Upper lobe of right lung (tissue), 1 donor: ENCODE data around the gene CHRNA10. TPM values are rescaled to one million over a fixed set of nuclear protein-coding genes. Genes with fewer than 3 reads are reported as not detected.
A peak's percentile ranks its signal among the peaks of the same experiment; 100 is the strongest.

Source experiments
- ATAC-seq: fragments of 200-7000 bp; cut with Tn5 transposase; one replicate; pipeline ENCODE4 v1.9.1; 2020; ENCODE audit warnings: mild to moderate bottlenecking, moderate library complexity
- DNase-seq: peaks from one replicate; pipeline ENCODE4 v3.0.0-alpha.2; 2020
- H3K27ac ChIP-seq: fragments of 200-600 bp; one replicate; pipeline ENCODE4 v1.8.0; 2022
- H3K27me3 ChIP-seq: fragments of 200-600 bp; one replicate; pipeline ENCODE4 v1.8.0; 2022; ENCODE audit warnings: mild to moderate bottlenecking
- H3K36me3 ChIP-seq: fragments of 200-600 bp; one replicate; pipeline ENCODE4 v1.8.0; 2022
- H3K4me1 ChIP-seq: fragments of 200-600 bp; one replicate; pipeline ENCODE4 v1.8.0; 2022
- H3K4me3 ChIP-seq: fragments of 200-600 bp; one replicate; pipeline ENCODE4 v1.8.0; 2022; ENCODE audit warnings: mild to moderate bottlenecking
- H3K9me3 ChIP-seq: fragments of 200-600 bp; one replicate; pipeline ENCODE4 v1.8.0; 2022
- intact Hi-C: fragments of 100-400 bp; cut with DNase I; formaldehyde crosslinking; loops from one replicate; pipeline ENCODE4 v1.11.0; 2022
- total RNA-seq: library from RNA; stranded (reverse); fragmentation: NEBNext Ultra II Directional; extraction: Animal tissue kit (Norgen Biotek cat#: 25700); gene quantifications from one replicate; pipeline ENCODE4 v1.2.1, GENCODE V29; 2021
- TF ChIP-seq, protein P1 (sequence below): fragments of 200-600 bp; IDR thresholded peaks from one replicate; pipeline ENCODE4 v1.8.0; 2022; ENCODE audit warnings: antibody characterized with exemption
- donor health status: DM: no; HTN: yes; CAD: no; lungs with severe emphysema.

The CHRNA10 gene
- total RNA-seq, 1 donor from 2014 or later, result 1.2 TPM

DNA sequence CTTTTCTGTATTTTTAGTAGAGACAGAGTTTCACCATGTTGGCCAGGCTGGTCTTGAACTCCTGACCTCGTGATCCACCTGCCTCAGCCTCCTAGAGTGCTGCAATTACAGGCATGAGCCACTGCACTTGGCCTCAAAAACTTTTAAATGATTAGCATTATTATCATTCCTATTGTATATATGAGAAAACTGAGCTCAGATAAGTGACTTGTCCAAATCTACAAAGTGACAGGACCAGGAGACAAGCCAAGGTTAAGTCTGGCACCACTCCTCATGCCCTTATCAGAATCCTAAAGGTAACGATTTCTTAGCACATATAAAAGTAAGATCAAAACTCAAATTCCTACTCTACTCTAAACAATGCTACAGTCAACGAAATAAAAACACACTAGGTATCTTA lies 32.2 kb upstream of the CHRNA10 start:
- Histone ChIP-seq H3K36me3 (peaks cover 83% of the 10 kb centered on the region), H3K27me3 (no peaks in the 10 kb centered on the region), H3K4me1 (no peaks in the 10 kb centered on the region), H3K4me3 (no peak overlapping the region), H3K27ac (no peak overlapping the region), H3K9me3 (no peaks in the 10 kb centered on the region)
- TF ChIP-seq, protein P1, sequence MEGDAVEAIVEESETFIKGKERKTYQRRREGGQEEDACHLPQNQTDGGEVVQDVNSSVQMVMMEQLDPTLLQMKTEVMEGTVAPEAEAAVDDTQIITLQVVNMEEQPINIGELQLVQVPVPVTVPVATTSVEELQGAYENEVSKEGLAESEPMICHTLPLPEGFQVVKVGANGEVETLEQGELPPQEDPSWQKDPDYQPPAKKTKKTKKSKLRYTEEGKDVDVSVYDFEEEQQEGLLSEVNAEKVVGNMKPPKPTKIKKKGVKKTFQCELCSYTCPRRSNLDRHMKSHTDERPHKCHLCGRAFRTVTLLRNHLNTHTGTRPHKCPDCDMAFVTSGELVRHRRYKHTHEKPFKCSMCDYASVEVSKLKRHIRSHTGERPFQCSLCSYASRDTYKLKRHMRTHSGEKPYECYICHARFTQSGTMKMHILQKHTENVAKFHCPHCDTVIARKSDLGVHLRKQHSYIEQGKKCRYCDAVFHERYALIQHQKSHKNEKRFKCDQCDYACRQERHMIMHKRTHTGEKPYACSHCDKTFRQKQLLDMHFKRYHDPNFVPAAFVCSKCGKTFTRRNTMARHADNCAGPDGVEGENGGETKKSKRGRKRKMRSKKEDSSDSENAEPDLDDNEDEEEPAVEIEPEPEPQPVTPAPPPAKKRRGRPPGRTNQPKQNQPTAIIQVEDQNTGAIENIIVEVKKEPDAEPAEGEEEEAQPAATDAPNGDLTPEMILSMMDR, result no peak
- intact Hi-C loops, result no loop called here
- DNase-seq (no peak), ATAC-seq (no peak)

DNA sequence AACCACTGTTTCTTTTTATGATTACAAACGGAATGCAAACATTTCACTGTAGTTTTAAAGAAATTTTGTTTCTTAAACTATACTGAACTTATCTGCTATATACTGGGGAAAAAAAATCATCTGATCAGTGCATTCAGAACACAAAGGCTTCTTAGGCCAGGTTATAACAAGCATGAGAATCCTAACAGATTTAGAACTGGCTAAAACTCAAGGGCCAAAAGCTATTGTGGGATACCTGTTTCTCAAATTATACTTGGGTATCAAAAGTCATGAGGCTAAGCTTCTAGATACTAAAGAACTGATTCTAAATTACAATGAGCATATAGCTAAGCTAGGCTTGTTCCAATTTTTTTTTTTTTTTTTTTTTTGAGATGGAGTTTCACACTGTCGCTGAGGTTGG lies 29.7 kb upstream of the CHRNA10 start:
- Histone ChIP-seq H3K4me3 (no peak overlapping the region), H3K9me3 (no peaks in the 10 kb centered on the region), H3K27ac (no peak overlapping the region), H3K4me1 (no peaks in the 10 kb centered on the region), H3K27me3 (no peaks in the 10 kb centered on the region), H3K36me3 (peaks cover 90% of the 10 kb centered on the region)
- intact Hi-C loops, result no loop called here
- TF ChIP-seq, protein P1, result no peak
- ATAC-seq, result no peak
- no peak for DNase-seq

DNA sequence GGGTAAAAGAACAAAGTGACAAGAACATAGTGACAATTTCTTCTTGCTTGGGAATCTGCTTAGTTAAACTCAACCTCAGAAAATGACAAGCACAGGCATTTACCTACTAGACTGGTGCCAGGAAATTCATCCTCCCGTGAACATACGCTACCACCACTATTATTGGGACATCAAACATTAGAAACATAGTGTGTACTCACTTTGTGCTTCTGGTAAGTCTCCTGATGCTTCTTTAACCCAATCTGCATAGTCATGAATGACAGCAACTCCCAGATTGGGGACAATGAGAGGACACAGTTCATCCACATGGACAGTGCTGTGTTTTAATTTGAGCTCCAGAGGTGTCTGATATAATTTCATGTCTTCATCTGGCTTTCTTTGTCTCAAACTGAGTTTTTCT lies 29.2 kb upstream of the CHRNA10 start:
- no peak overlapping the region for H3K27ac ChIP-seq
- no peaks in the 10 kb centered on the region for H3K27me3 ChIP-seq
- H3K4me1 ChIP-seq, result no peaks in the 10 kb centered on the region
- no peaks in the 10 kb centered on the region for H3K9me3 ChIP-seq
- ATAC-seq (no peak), DNase-seq (no peak)
- peaks cover 90% of the 10 kb centered on the region for H3K36me3 ChIP-seq
- H3K4me3 ChIP-seq, result no peak overlapping the region
- intact Hi-C loops, result no loop called here
- TF ChIP-seq, protein P1, result no peak

DNA sequence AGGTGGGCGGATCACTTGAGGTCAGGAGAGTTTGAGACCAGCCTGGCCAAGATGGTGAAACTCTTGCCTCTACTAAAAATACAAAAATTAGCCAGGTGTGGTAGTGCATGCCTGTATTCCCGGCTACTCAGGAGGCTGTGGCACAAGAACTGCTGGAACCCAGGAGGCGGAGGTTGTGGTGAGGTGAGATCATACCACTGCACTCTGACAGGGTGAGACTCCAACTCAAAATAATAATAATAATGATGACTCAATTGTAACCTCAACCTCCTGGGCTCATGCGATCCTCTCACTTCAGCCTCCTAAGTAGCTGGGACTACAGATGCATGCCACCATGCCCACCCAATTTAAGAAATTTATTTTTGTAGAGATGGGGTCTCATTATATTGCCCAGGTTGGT lies 15.6 kb upstream of the CHRNA10 start:
- TF ChIP-seq, protein P1, result no peak
- no peak overlapping the region for H3K4me3 ChIP-seq
- peaks cover 94% of the 10 kb centered on the region for H3K36me3 ChIP-seq
- intact Hi-C loops, result no loop called here
- H3K4me1 ChIP-seq, result no peaks in the 10 kb centered on the region
- DNase-seq, result no peak
- H3K27me3 ChIP-seq, result no peaks in the 10 kb centered on the region
- no peaks in the 10 kb centered on the region for H3K9me3 ChIP-seq
- no peak for ATAC-seq
- no peak overlapping the region for H3K27ac ChIP-seq

DNA sequence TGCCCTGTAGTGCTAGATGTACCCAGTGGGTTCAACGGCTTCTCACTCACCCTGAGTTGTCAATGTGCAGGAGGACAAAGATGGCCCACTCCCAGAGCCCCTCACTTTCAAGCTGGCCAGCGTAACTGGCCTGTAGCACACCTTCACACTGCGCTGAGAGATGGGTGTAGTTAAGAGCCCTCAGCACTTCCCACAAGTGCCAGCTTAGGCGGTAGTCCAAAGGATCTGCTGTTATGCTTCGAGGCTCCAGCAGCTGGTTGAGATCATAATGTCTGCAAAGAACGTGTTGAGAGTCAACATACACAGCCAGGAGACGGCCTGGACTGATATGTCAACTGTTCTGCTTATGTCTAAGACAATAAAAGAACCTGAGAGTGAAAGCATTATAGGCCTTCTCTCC lies 14.7 kb upstream of the CHRNA10 start:
- ATAC-seq (peak; percentile 93), DNase-seq (no peak)
- Histone ChIP-seq H3K4me3 (no peak overlapping the region), H3K27ac (no peak overlapping the region), H3K27me3 (no peaks in the 10 kb centered on the region), H3K9me3 (no peaks in the 10 kb centered on the region), H3K4me1 (no peaks in the 10 kb centered on the region), H3K36me3 (peaks cover 94% of the 10 kb centered on the region)
- TF ChIP-seq, protein P1, result no peak
- intact Hi-C loops, result no loop called here

DNA sequence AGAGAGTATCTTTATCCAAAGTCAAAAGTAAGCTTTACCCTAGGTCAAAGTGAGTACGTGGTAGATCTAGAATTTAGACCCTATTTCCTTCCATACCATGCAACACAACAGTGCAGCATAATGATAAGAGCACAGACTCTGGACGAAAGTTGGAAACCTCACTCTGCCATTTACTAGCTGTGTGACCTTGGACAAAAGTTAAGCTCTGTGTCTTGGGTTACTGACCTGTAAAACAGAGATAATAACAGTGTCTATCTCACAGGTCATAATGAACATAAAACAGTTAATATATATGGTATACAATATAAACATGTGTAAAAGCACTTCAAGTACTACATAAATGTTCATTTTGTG lies 13.6 kb upstream of the CHRNA10 start:
- Histone ChIP-seq H3K27me3 (no peaks in the 10 kb centered on the region), H3K27ac (no peak overlapping the region), H3K4me1 (no peaks in the 10 kb centered on the region), H3K36me3 (peaks cover 94% of the 10 kb centered on the region), H3K4me3 (no peak overlapping the region), H3K9me3 (no peaks in the 10 kb centered on the region)
- no peak for DNase-seq
- TF ChIP-seq, protein P1, result no peak
- ATAC-seq, result no peak
- intact Hi-C loops, result no loop called here
